SK-N-SH treated with all-trans-retinoic acid at 6 μM for 48 hours (cell line): Measurements from ENCODE around the gene RNFT2.
A peak's percentile ranks its signal among the peaks of the same experiment; 100 is the strongest.

Experiments used
- ATAC-seq: fragments of 200-7000 bp; cut with Tn5 transposase; 3 replicates; pipeline ENCODE4 v1.9.1; 2020; ENCODE audit warnings: mild to moderate bottlenecking, moderate library complexity
- BACH2 ChIP-seq: fragments of 250-450 bp; sonication (Bioruptor Pico); IDR thresholded peaks from 2 replicates; pipeline ENCODE4 v1.9.0; 2021; ENCODE audit warnings: mild to moderate bottlenecking, borderline replicate concordance
- CREB5 ChIP-seq: fragments of 250-450 bp; sonication (Bioruptor Pico); IDR thresholded peaks from 2 replicates; pipeline ENCODE4 v1.5.1; 2020; ENCODE audit warnings: low read depth, mild to moderate bottlenecking, moderate library complexity
- CSDC2 ChIP-seq: fragments of 250-450 bp; sonication (Bioruptor Pico); IDR thresholded peaks from 2 replicates; pipeline ENCODE4 v1.5.0; 2020; ENCODE audit warnings: mild to moderate bottlenecking, moderate library complexity
- CSRNP3 ChIP-seq: fragments of 250-450 bp; sonication (Bioruptor Pico); IDR thresholded peaks from 2 replicates; pipeline ENCODE4 v1.5.1; 2021; ENCODE audit warnings: mild to moderate bottlenecking, moderate library complexity
- ESRRG ChIP-seq: fragments of 250-450 bp; sonication (Bioruptor Pico); IDR thresholded peaks from 2 replicates; pipeline ENCODE4 v1.6.1; 2021; ENCODE audit warnings: mild to moderate bottlenecking
- GLIS3 ChIP-seq: fragments of 250-450 bp; sonication (Bioruptor Pico); IDR thresholded peaks from 2 replicates; pipeline ENCODE4 v1.5.0; 2020; ENCODE audit warnings: mild to moderate bottlenecking, moderate library complexity
- ISL1 ChIP-seq: fragments of 250-450 bp; sonication (Bioruptor Pico); IDR thresholded peaks from 2 replicates; pipeline ENCODE4 v2.1.2; 2022; ENCODE audit warnings: mild to moderate bottlenecking, moderate library complexity
- OSR1 ChIP-seq: fragments of 250-450 bp; sonication (Bioruptor Pico); IDR thresholded peaks from 2 replicates; pipeline ENCODE4 v1.8.0; 2022; ENCODE audit warnings: moderate library complexity, mild to moderate bottlenecking, inconsistent platforms
- PATZ1 ChIP-seq: fragments of 250-450 bp; sonication (Bioruptor Pico); IDR thresholded peaks from 2 replicates; pipeline ENCODE4 v1.8.0; 2020; ENCODE audit warnings: mild to moderate bottlenecking, moderate library complexity, borderline replicate concordance
- PPARA ChIP-seq: fragments of 250-450 bp; sonication (Bioruptor Pico); IDR thresholded peaks from 2 replicates; pipeline ENCODE4 v1.5.0; 2020; ENCODE audit warnings: mild to moderate bottlenecking, borderline replicate concordance
- RARB ChIP-seq: fragments of 250-450 bp; sonication (Bioruptor Pico); IDR thresholded peaks from 2 replicates; pipeline ENCODE4 v1.8.0; 2021; ENCODE audit warnings: mild to moderate bottlenecking, moderate library complexity
- SNAI2 ChIP-seq: fragments of 250-450 bp; sonication (Bioruptor Pico); IDR thresholded peaks from 2 replicates; pipeline ENCODE4 v1.5.0; 2020; ENCODE audit warnings: mild to moderate bottlenecking, moderate library complexity
- TCF4 ChIP-seq: fragments of 250-450 bp; sonication (Bioruptor Pico); IDR thresholded peaks from 2 replicates; pipeline ENCODE4 v1.8.0; 2021; ENCODE audit warnings: mild to moderate bottlenecking, moderate library complexity, borderline replicate concordance
- TOX ChIP-seq: fragments of 250-450 bp; sonication (Bioruptor Pico); IDR thresholded peaks from 2 replicates; pipeline ENCODE4 v1.8.0; 2021; ENCODE audit warnings: mild to moderate bottlenecking, moderate library complexity, borderline replicate concordance
- TSHZ2 ChIP-seq: fragments of 250-450 bp; sonication (Bioruptor Pico); IDR thresholded peaks from 2 replicates; pipeline ENCODE4 v1.5.0; 2020; ENCODE audit warnings: mild to moderate bottlenecking, moderate library complexity
- ZC3H10 ChIP-seq: fragments of 250-450 bp; sonication (Bioruptor Pico); IDR thresholded peaks from 2 replicates; pipeline ENCODE4 v1.5.1; 2021; ENCODE audit warnings: mild to moderate bottlenecking, moderate library complexity
- ZFP30 ChIP-seq: fragments of 450-650 bp; formaldehyde crosslinking; IDR thresholded peaks from 2 replicates; pipeline ENCODE4 v1.5.0; 2022; ENCODE audit warnings: mild to moderate bottlenecking, moderate library complexity
- ZNF70 ChIP-seq: fragments of 450-650 bp; formaldehyde crosslinking; IDR thresholded peaks from 2 replicates; pipeline ENCODE4 v1.5.0; 2020; ENCODE audit warnings: mild to moderate bottlenecking, moderate library complexity
- TF ChIP-seq, protein P1 (sequence below): fragments of 250-450 bp; sonication (Bioruptor Pico); IDR thresholded peaks from 2 replicates; pipeline ENCODE4 v1.8.0; 2021; ENCODE audit warnings: low read depth, mild to moderate bottlenecking, moderate library complexity, borderline replicate concordance

Gene RNFT2

GRCh38 chr12:116703214-116703795 lies 34.8 kb upstream of the RNFT2 start:
- ATAC-seq: peak; percentile 92

GRCh38 chr12:116707751-116708150 lies 30.4 kb upstream of the RNFT2 start:
- no peak for ATAC-seq
- TF ChIP-seq ZC3H10 (CRISPR knock-in tag): no peak
- no peak for TF ChIP-seq OSR1 (CRISPR knock-in tag)
- no peak for TF ChIP-seq PATZ1 (CRISPR knock-in tag)
- no peak for TF ChIP-seq ZNF70 (CRISPR knock-in tag)
- TF ChIP-seq ESRRG (CRISPR knock-in tag): no peak
- TF ChIP-seq, protein P1, sequence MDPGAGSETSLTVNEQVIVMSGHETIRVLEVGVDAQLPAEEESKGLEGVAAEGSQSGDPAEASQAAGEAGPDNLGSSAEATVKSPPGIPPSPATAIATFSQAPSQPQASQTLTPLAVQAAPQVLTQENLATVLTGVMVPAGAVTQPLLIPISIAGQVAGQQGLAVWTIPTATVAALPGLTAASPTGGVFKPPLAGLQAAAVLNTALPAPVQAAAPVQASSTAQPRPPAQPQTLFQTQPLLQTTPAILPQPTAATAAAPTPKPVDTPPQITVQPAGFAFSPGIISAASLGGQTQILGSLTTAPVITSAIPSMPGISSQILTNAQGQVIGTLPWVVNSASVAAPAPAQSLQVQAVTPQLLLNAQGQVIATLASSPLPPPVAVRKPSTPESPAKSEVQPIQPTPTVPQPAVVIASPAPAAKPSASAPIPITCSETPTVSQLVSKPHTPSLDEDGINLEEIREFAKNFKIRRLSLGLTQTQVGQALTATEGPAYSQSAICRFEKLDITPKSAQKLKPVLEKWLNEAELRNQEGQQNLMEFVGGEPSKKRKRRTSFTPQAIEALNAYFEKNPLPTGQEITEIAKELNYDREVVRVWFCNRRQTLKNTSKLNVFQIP (CRISPR knock-in tag): no peak
- TF ChIP-seq GLIS3 (CRISPR knock-in tag): no peak
- TF ChIP-seq SNAI2 (CRISPR knock-in tag): no peak
- no peak for TF ChIP-seq ISL1 (CRISPR knock-in tag)
- TF ChIP-seq CSRNP3: no peak
- no peak for TF ChIP-seq ZFP30
- TF ChIP-seq CREB5 (CRISPR knock-in tag): no peak

More at GRCh38 chr12:116703214-116703795, 34.8 kb upstream of the RNFT2 start:
- TF ChIP-seq GLIS3 (CRISPR knock-in tag): no peak
- no peak for TF ChIP-seq PPARA
- TF ChIP-seq TOX (CRISPR knock-in tag): no peak
- no peak for TF ChIP-seq BACH2 (CRISPR knock-in tag)
- no peak for TF ChIP-seq CREB5 (CRISPR knock-in tag)
- TF ChIP-seq CSDC2 (CRISPR knock-in tag): no peak
- TF ChIP-seq SNAI2 (CRISPR knock-in tag): no peak
- TF ChIP-seq TCF4 (CRISPR knock-in tag): no peak
- no peak for TF ChIP-seq ZFP30
- TF ChIP-seq TSHZ2 (CRISPR knock-in tag): no peak
- TF ChIP-seq RARB (CRISPR knock-in tag): no peak
